Right lobe of liver (tissue), 6 donors: ENCODE measurements around the gene FOXM1. TPM values are rescaled to one million over a fixed set of nuclear protein-coding genes. Genes with fewer than 3 reads are reported as not detected.

ENCODE experiments used
- ATAC-seq, 4 donors: fragments of 200-7000 bp; cut with Tn5 transposase; one replicate each; pipeline ENCODE4 v1.9.1; 2020; ENCODE audit warnings: mild to moderate bottlenecking in 4 of 4, moderate library complexity in 4 of 4
- DNase-seq, 3 donors: peaks; one replicate each; pipeline ENCODE4 v3.0.0-alpha.2; 2020
- H3K27ac ChIP-seq, 3 donors: fragments of 200-600 bp; one replicate each; pipeline ENCODE4 v1.8.0; 2022
- H3K27me3 ChIP-seq, 2 donors: fragments of 200-600 bp; one replicate each; pipeline ENCODE4 v1.8.0; 2022
- H3K36me3 ChIP-seq, 4 donors: fragments of 200-600 bp; sonication (generic) in 1 of 4; one replicate each; pipeline versions ENCODE4 v1.5.1 to v1.8.0; 2017 to 2022; ENCODE audit warnings: control low read depth in 1 of 4
- H3K4me1 ChIP-seq, 4 donors: fragments of 200-600 bp; sonication (generic) in 1 of 4; one replicate each; pipeline versions ENCODE4 v1.5.1 to v1.8.0; 2017 to 2022; ENCODE audit warnings: control low read depth in 1 of 4
- H3K4me3 ChIP-seq, 3 donors: fragments of 200-600 bp; one replicate each; pipeline ENCODE4 v1.8.0; 2022
- H3K9me3 ChIP-seq, 4 donors: fragments of 200-600 bp; sonication (generic) in 1 of 4; one replicate each; pipeline versions ENCODE4 v1.5.1 to v1.8.0; 2017 to 2022; ENCODE audit warnings: control low read depth in 1 of 4
- POLR2A ChIP-seq: fragments of 450-650 bp; IDR thresholded peaks from one replicate; pipeline ENCODE4 v1.6.1; 2017; ENCODE audit warnings: antibody characterized with exemption, mild to moderate bottlenecking
- WGBS: methylation state at CpG from one replicate; pipeline ENCODE4 v1.1.6; 2018; ENCODE audit warnings: low coverage, low lambda C conversion rate; ENCODE audit not compliant: insufficient coverage; ENCODE audit errors: missing lambda C conversion rate; 5-methylcytosine and 5-hydroxymethylcytosine counted together
- intact Hi-C, 2 donors: fragments of 100-400 bp; cut with DNase I; formaldehyde crosslinking; loops; one replicate each; pipeline versions ENCODE4 v1.11.2 to v1.14.1; 2022
- long read RNA-seq: library from polyadenylated mRNA; unstranded; transcript quantifications from one replicate; pipeline ENCODE4 v2.0.0, GENCODE V29; 2019
- total RNA-seq, 6 experiments: library from RNA; depleted of rRNA in 2 of 6; stranded (reverse); fragments of >200 nt in 2 of 6; fragmentation: NEBNext Ultra II Directional in 3 of 6; extraction: Animal tissue kit (Norgen Biotek cat#: 25700) in 3 of 6; gene quantifications; one replicate each; pipeline versions ENCODE4 v1.1.0 to v1.2.4, GENCODE V29; 2016 to 2023
- TF ChIP-seq, protein P1 (sequence below), 4 donors: fragments of 200-600 bp in 3 of 4; fragments of 450-650 bp in 1 of 4; IDR thresholded peaks; one replicate each; pipeline versions ENCODE4 v1.5.1 to v1.8.0; 2016 to 2022; ENCODE audit warnings: antibody characterized with exemption in 4 of 4, mild to moderate bottlenecking in 2 of 4
- donor health status: DM: no; HTN: yes; CAD: no.
- donor health status: DM: no; HTN: no; CAD: no.
- donor health status: DM: no; HTN: no; CAD: no.
- donor health status: DM: no; HTN: yes; CAD: no.
- donor health status: DM: no; HTN: yes; CAD: no.

Gene FOXM1, protein sequence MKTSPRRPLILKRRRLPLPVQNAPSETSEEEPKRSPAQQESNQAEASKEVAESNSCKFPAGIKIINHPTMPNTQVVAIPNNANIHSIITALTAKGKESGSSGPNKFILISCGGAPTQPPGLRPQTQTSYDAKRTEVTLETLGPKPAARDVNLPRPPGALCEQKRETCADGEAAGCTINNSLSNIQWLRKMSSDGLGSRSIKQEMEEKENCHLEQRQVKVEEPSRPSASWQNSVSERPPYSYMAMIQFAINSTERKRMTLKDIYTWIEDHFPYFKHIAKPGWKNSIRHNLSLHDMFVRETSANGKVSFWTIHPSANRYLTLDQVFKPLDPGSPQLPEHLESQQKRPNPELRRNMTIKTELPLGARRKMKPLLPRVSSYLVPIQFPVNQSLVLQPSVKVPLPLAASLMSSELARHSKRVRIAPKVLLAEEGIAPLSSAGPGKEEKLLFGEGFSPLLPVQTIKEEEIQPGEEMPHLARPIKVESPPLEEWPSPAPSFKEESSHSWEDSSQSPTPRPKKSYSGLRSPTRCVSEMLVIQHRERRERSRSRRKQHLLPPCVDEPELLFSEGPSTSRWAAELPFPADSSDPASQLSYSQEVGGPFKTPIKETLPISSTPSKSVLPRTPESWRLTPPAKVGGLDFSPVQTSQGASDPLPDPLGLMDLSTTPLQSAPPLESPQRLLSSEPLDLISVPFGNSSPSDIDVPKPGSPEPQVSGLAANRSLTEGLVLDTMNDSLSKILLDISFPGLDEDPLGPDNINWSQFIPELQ
- 1 to 10 TPM in 4 of 6 experiments, under 1 TPM in 2; 0.24 to 2.6 (median 1.8) TPM for total RNA-seq
- long read RNA-seq = 0 reads

DNA sequence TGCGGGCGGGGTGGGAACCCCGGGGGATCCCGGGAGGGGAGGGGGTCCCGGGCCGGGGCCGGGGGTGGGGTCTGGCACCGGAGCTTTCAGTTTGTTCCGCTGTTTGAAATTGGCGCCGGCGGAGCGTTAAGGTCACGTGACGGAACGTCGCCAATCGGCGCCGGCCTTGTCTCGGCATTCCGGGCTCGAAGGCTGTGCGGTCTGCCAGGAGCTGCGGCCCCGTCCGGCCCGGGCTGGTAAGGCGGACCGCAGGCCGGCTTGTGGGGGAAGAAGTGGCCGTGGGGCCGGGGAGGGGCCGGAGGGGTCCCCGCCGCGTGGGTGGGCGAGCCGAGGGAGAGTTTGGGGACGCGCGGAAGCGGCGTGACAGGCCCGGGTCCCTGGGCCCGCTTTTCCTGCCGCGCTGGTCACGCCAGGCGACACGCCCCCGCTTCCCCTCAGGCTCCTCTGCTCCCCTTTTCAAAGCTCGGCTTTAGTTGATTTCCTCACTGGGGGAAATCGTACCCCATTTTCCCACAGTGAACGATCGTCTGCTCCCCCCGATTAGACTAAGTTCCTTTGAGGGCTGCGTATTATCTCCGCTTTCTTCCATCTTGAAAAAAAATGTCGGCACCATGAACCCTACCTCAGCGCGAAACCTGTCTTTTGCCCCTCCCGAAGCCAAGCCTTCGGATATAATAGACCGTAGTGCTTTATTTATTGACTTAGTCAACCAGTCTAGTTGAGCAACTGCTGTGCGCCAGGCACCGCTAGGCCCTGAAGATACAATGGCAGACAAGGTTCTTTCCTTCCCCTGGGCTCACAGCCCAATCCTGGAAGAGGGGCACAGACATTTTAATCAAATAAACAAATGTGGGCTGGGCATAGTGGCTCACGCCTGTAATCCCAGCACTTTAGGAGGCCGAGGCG lies at the start of gene FOXM1, which contains the start of gene RHNO1:
FOXM1 (minus strand) TSS at position 128 of the 906 bp plus-strand sequence. CDS start 2,696 bp downstream, outside the sequence.
RHNO1 (plus strand) TSS at position 177 of the 906 bp plus-strand sequence. CDS start 8,144 bp downstream, outside the sequence.
- 3% methylated on average over 23 of the region's 70 CpGs for WGBS
- H3K27ac ChIP-seq = peak within 1 kb of the TSS; percentile 65 to 97 (median 83)
- H3K36me3 ChIP-seq = no peaks in the 10 kb centered on the region
- peak within 1 kb of the TSS; percentile 72 to 98 (median 95) for H3K4me3 ChIP-seq
- intact Hi-C loops = no loop called here
- no peaks in the 10 kb centered on the region for H3K27me3 ChIP-seq
- peaks cover 0 to 13% (median 3%) of the 10 kb centered on the region in 4 donors for H3K4me1 ChIP-seq
- ATAC-seq (peak; percentile 88 to 95 (median 92)), DNase-seq (peak; percentile 92 to 94 (median 93))
- no peaks in the 10 kb centered on the region for H3K9me3 ChIP-seq
- peak; percentile 40 for TF ChIP-seq POLR2A
- TF ChIP-seq, protein P1, sequence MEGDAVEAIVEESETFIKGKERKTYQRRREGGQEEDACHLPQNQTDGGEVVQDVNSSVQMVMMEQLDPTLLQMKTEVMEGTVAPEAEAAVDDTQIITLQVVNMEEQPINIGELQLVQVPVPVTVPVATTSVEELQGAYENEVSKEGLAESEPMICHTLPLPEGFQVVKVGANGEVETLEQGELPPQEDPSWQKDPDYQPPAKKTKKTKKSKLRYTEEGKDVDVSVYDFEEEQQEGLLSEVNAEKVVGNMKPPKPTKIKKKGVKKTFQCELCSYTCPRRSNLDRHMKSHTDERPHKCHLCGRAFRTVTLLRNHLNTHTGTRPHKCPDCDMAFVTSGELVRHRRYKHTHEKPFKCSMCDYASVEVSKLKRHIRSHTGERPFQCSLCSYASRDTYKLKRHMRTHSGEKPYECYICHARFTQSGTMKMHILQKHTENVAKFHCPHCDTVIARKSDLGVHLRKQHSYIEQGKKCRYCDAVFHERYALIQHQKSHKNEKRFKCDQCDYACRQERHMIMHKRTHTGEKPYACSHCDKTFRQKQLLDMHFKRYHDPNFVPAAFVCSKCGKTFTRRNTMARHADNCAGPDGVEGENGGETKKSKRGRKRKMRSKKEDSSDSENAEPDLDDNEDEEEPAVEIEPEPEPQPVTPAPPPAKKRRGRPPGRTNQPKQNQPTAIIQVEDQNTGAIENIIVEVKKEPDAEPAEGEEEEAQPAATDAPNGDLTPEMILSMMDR (IDR thresholded peaks at IDR 0.05) = peak in 2 of 4 donors; percentile 17 to 28

DNA sequence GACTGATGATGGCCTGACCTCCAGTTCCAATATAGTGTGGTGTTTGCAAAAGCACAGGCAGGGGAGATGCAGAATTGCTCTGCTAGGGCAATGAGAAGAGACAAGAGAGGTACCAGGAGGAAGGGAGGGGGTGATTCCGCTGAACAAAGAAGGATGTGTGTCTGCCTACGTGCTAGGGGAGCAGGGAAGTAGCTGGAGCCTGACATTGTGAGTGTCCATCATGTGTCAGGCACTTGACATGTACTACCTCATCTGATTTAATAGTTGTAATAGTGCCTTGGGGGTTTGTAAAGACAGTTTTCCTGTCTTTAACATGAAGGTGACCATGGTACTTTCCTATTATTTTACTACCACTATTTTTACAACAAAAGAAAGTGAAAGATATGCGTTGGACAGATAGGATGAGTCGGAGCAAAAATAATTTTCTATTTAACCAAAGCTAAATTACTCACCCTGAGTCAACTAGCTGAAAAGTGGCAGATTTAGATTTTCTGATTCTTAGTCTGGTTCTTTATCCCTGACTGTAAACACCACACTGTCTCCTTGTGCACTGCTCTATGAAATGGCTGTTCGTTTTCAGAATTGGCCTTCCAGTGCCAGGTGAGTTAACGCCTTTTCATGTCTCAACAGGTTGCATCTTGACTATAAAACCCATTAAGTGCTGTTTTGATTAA lies 48.5 kb upstream of the FOXM1 start:
- WGBS = 90% methylated on average over 6 of the region's 6 CpGs
- ATAC-seq = no peak
- no peak overlapping the region for H3K4me3 ChIP-seq
- H3K9me3 ChIP-seq = no peaks in the 10 kb centered on the region
- no peak overlapping the region for H3K27ac ChIP-seq
- TF ChIP-seq, protein P1 (IDR thresholded peaks at IDR 0.05) = no peak
- TF ChIP-seq POLR2A = no peak
- H3K36me3 ChIP-seq = peaks cover 0 to 21% (median 5%) of the 10 kb centered on the region in 4 donors
- H3K27me3 ChIP-seq = no peaks in the 10 kb centered on the region
- DNase-seq = no peak
- intact Hi-C loops = no loop called here
- H3K4me1 ChIP-seq = no peaks in the 10 kb centered on the region

DNA sequence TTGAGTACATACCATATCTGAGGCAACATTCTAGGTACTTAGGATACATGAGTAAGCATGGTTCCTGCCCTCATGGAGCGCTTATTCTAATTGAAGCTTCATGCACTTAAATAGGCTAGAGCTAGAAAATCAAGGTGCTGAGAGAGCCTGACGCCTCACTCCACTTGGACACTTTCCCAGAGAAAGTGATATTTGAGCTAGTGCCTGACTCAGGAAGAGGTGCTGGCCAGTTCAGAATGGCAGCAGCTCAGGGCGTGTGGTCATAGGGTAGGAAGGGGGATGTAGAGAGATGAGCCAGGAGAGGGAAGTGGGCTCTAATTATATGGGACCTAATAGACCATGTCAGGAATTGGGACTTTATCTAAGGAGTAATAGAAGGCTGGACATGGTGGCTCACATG lies 47.0 kb upstream of the FOXM1 start:
- Histone ChIP-seq H3K9me3 (no peaks in the 10 kb centered on the region), H3K4me1 (no peaks in the 10 kb centered on the region), H3K27ac (no peak overlapping the region), H3K4me3 (no peak overlapping the region), H3K27me3 (no peaks in the 10 kb centered on the region), H3K36me3 (peaks cover 0 to 18% (median 3%) of the 10 kb centered on the region in 4 donors)
- DNase-seq (no peak), ATAC-seq (no peak)
- intact Hi-C loops = no loop called here
- 68% methylated on average over 3 of the region's 3 CpGs for WGBS
- TF ChIP-seq, protein P1 (IDR thresholded peaks at IDR 0.05) = no peak
- no peak for TF ChIP-seq POLR2A
